Ovary (tissue), 9 donors: ENCODE data around the gene USP13. TPM values are rescaled to one million over a fixed set of nuclear protein-coding genes. Genes with fewer than 3 reads are reported as not detected.

ENCODE experiments used
- DNase-seq, 5 donors: peaks; one replicate each; pipeline ENCODE4 v3.0.0-alpha.2; 2019 to 2020
- H3K27ac ChIP-seq, 2 donors: fragments of 200-600 bp; one replicate each; pipeline versions ENCODE4 v1.5.1 to v1.8.0; 2019 to 2022
- H3K27me3 ChIP-seq: fragments of 200-600 bp; one replicate; pipeline ENCODE4 v1.8.0; 2022
- H3K36me3 ChIP-seq: fragments of 200-600 bp; sonication (generic); one replicate; pipeline ENCODE4 v1.5.1; 2019
- H3K4me1 ChIP-seq: one replicate; pipeline ENCODE4 v1.8.1; 2013; ENCODE audit warnings: mild to moderate bottlenecking, moderate library complexity; ENCODE audit not compliant: insufficient read depth
- H3K4me3 ChIP-seq: fragments of 200-600 bp; sonication (generic); one replicate; pipeline ENCODE4 v1.5.1; 2017
- H3K9me3 ChIP-seq, 2 donors: fragments of 200-600 bp in 1 of 2; sonication (generic) in 1 of 2; one replicate each; pipeline versions ENCODE4 v1.5.1 to v1.8.1; 2013 to 2019; ENCODE audit warnings: mild to moderate bottlenecking in 1 of 2, moderate library complexity in 1 of 2
- CTCF ChIP-seq, 3 donors: fragments of 450-650 bp in 2 of 3; fragments of 200-600 bp in 1 of 3; IDR thresholded peaks; one replicate each; pipeline versions ENCODE4 v1.5.1 to v1.8.0; 2016 to 2022; ENCODE audit warnings: antibody characterized with exemption in 3 of 3, mild to moderate bottlenecking in 1 of 3
- EP300 ChIP-seq: sonication (generic); formaldehyde crosslinking; IDR thresholded peaks from one replicate; pipeline ENCODE4 v1.6.1; 2017; ENCODE audit warnings: antibody characterized with exemption
- POLR2A ChIP-seq: fragments of 450-650 bp; IDR thresholded peaks from one replicate; pipeline ENCODE4 v1.6.1; 2017; ENCODE audit warnings: antibody characterized with exemption, mild to moderate bottlenecking, moderate library complexity
- WGBS, 3 donors: extraction: QIAGEN DNeasy Blood & Tissue Kit in 1 of 3; methylation state at CpG; one replicate each; pipeline versions ENCODE4 v1.1.5 to v1.1.7; 2013 to 2017; 5-methylcytosine and 5-hydroxymethylcytosine counted together
- intact Hi-C, 4 donors: fragments of 100-400 bp; cut with DNase I; formaldehyde crosslinking; loops; one replicate each; pipeline versions ENCODE4 v1.11.0 to v1.15.1; 2022 to 2023
- polyA plus RNA-seq, 2 donors: library from polyadenylated mRNA; stranded (reverse); fragments of 200-250 nt in 1 of 2; fragments of 350-450 nt in 1 of 2; fragmentation: Illumina TruSeq in 1 of 2; extraction: RNeasy Lipid Tissue Mini Kit (QIAGEN cat#74804) in 1 of 2; gene quantifications; one replicate each; pipeline ENCODE4 v1.2.3, GENCODE V29; 2013 to 2014
- total RNA-seq, 7 donors: library from RNA; depleted of rRNA in 2 of 7; stranded (reverse); fragments of >200 nt in 2 of 7; fragmentation: NEBNext Ultra II Directional in 3 of 7; extraction: Animal tissue kit (Norgen Biotek cat#: 25700) in 3 of 7; gene quantifications; one replicate each; pipeline versions ENCODE4 v1.1.0 to v1.2.4, GENCODE V29; 2016 to 2023
- donor health status: DM: no; HTN: no; CAD: no; lungs with moderate emphysema.
- donor health status: DM: no; HTN: no; CAD: no.
- donor health status: Bipolar disorder and iron deficiency.
- donor health status: DM: yes; HTN: yes; CAD: no.
- donor health status: DM: no; HTN: no; CAD: no.
- donor health status: DM: yes; HTN: yes; CAD: no.

Gene USP13
- total and polyA plus RNA-seq, 9 donors = 7.0 to 26.3 (median 19.4) TPM

DNA sequence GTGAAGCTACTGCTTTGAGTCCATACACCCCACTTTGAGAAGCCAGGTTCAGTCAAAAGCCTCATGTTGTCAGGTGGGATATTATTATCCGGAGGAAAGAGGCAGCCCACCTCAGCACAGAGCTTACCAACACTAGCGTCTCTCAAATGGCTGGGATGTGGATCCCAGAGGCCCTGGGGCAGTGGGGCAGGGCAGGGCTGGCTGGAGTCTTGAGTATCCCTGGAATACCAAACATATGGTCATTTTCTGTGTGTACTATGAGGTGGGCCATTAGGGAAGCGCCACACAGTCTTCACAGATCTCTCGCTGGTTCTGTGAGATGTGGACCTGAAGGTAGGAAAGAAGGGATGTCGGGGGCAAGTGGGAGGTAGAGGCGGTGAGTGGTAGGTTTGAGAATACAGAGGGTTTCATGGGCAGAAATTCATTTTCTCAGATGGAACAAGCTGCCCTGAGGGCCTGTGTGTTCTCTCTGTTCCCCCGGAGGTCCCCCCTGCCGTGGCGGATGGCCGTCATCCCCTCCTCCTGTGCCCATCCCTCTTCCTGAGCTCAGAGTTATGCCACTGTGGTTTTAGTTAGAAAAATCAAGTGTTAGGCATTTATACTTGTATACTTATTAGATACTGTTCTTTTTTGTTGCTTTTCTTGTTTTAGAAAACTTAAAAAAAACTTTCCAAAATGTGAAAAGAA is 66.4 kb downstream of the USP13 start:
- no peaks in the 10 kb centered on the region for H3K9me3 ChIP-seq
- no peak overlapping the region for H3K27ac ChIP-seq
- no peak overlapping the region for H3K4me3 ChIP-seq
- no peaks in the 10 kb centered on the region for H3K36me3 ChIP-seq
- TF ChIP-seq EP300 = no peak
- no peak for TF ChIP-seq POLR2A
- TF ChIP-seq CTCF (IDR thresholded peaks at IDR 0.05) = no peak
- no peaks in the 10 kb centered on the region for H3K27me3 ChIP-seq
- H3K4me1 ChIP-seq = peaks cover 3% of the 10 kb centered on the region
- WGBS, 3 donors = 93 to 95% (median 94%) methylated on average over 10 of the region's 10 CpGs
- DNase-seq = no peak
- intact Hi-C loops = no loop called here

- DNase-seq = no peak
- H3K36me3 ChIP-seq = no peaks in the 10 kb centered on the region
- H3K4me3 ChIP-seq = no peak overlapping the region
- H3K27ac ChIP-seq = no peak overlapping the region
- intact Hi-C loops = no loop called here
- WGBS, 3 donors = 78 to 84% (median 79%) methylated on average over 8 of the region's 8 CpGs
- peaks cover 3% of the 10 kb centered on the region for H3K4me1 ChIP-seq
- H3K27me3 ChIP-seq = no peaks in the 10 kb centered on the region
- TF ChIP-seq CTCF (IDR thresholded peaks at IDR 0.05) = no peak
- TF ChIP-seq POLR2A = no peak
- no peak for TF ChIP-seq EP300
- no peaks in the 10 kb centered on the region for H3K9me3 ChIP-seq
Measured at GRCh38 chr3:179720196-179720595, 67.4 kb downstream of the USP13 start.

- H3K27ac ChIP-seq = no peak overlapping the region
- H3K9me3 ChIP-seq = no peaks in the 10 kb centered on the region
- H3K4me3 ChIP-seq = no peak overlapping the region
- intact Hi-C loops = no loop called here
- no peaks in the 10 kb centered on the region for H3K36me3 ChIP-seq
- TF ChIP-seq POLR2A = no peak
- TF ChIP-seq CTCF (IDR thresholded peaks at IDR 0.05) = no peak
- TF ChIP-seq EP300 = no peak
- H3K27me3 ChIP-seq = no peaks in the 10 kb centered on the region
- DNase-seq = no peak
- H3K4me1 ChIP-seq = no peaks in the 10 kb centered on the region
Measured at GRCh38 chr3:179723617-179724016, 70.8 kb downstream of the USP13 start.

DNA sequence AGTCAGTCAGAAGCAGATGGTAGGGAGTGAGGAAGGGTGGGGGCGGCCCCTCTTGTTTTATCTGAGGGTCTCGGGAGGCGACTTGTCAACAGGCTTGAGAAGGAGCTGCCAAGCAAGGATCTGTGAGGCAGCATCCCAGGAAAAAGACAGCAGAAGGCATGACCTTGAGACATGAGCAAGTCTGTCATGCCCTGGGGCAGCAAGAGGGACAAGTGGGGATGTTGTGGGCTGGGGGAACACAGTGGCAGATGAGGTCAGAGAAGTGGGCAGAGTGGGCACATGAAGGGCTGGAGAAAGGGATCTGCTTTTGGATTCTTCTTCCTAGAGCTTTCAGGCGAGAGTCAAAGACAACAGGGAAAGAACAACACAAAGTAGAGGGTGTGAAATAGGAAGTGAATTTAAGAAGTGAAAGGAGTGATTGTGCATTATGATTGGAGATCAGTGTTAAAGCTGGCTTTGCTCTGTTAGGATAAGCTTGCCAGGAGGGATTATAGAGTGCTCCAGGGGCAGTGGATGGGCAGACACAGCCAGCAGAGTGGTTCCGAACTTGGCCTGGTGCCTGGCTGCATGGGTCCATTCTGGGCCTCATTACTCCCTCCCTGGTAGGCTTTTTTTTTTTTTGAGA is 73.3 kb downstream of the USP13 start:
- no peak for DNase-seq
- intact Hi-C loops = no loop called here
- no peak overlapping the region for H3K4me3 ChIP-seq
- H3K4me1 ChIP-seq = no peaks in the 10 kb centered on the region
- TF ChIP-seq POLR2A = no peak
- no peak for TF ChIP-seq EP300
- no peak for TF ChIP-seq CTCF (IDR thresholded peaks at IDR 0.05)
- no peak overlapping the region for H3K27ac ChIP-seq
- no peaks in the 10 kb centered on the region for H3K9me3 ChIP-seq
- WGBS, 3 donors = 91 to 94% (median 92%) methylated on average over 5 of the region's 5 CpGs
- H3K27me3 ChIP-seq = no peaks in the 10 kb centered on the region
- H3K36me3 ChIP-seq = no peaks in the 10 kb centered on the region
